ENCODE results near the gene VWA5B1. TPM values are rescaled to one million over a fixed set of nuclear protein-coding genes. Genes with fewer than 3 reads are reported as not detected.
"Not testable (repeated sequence)": the region's sequence is repeated elsewhere in the genome, so short reads cannot be mapped to it uniquely, and the experiment has no call there.

Gene VWA5B1
- polyA plus RNA-seq, 3 donors = 1.3 to 5.4 (median 1.5) TPM

DNA sequence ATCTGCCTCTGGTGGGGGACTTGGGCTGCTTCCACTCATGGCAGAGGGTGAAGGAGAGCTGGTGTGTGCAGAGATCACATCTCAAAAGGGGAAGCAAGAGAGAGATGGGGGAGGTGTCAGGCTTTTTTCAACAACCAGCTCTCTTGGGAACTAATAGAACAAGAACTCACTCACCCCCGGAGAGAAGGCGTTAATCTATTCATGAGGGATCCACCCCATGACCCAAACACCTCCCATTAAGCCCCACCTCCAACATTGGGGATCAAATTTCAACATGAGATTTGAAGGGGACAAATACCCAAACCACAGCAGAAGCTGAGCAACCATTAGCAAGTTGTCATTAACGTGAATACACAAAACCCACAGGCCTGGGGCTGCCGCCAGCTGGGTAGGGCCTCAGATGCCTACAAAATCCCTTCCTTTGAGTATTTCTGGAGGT, 12.0 kb upstream of the VWA5B1 start:
- DNase-seq (ENCODE audit: extremely low read depth in 1 of 11, low read depth in 9 of 11, low spot score in 4 of 11) = no peak

DNA sequence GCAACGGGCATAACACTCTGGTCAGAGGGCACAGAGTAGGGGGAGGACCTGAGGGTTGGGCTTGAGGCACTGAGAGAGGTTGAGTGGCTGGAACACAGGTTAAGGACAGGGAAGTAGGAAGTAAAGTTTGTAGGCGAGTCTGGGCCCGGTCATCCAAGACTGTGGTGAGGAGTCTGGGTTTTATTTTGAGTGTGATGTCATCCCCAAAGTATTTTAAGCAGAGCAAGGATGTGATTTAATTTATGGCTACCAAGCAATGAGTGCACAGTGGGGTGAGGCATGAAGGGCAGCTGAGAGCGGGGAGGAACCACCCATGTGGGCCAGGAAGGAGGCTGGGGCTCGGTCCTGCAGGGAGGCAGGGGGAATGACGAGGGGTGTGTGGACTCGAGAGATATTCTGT, 11.2 kb upstream of the VWA5B1 start:
- peak in 4 of 11 donors; percentile 9 to 54 (median 32) for DNase-seq (ENCODE audit: extremely low read depth in 1 of 11, low read depth in 9 of 11, low spot score in 4 of 11)

DNA sequence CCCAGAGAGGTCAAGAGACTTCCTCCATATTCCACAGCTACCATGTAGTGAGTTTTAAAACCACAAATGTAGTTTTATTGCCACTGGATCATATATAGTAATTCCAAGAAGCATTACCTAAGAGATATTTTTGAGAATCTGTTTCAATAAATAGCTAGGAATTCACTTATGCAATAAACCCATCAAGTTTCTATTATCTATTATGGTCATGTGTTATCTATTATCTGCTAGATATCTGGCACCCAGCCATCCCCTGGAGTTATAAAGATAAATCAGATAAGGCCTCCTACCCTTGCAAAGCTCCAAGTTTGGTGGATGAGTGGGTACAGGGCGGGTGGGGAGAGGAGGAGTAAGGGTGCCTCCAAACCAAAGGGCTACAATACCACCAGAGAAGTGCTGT, 10.3 kb upstream of the VWA5B1 start:
- no peak for DNase-seq (ENCODE audit: extremely low read depth in 1 of 11, low read depth in 9 of 11, low spot score in 4 of 11)

GRCh38 chr1:20280906-20281305, 9.8 kb upstream of the VWA5B1 start:
- DNase-seq (ENCODE audit: extremely low read depth in 1 of 11, low read depth in 9 of 11, low spot score in 4 of 11) = no peak

GRCh38 chr1:20281801-20282200, 8.9 kb upstream of the VWA5B1 start:
- DNase-seq (ENCODE audit: extremely low read depth in 1 of 11, low read depth in 9 of 11, low spot score in 4 of 11) = no peak

GRCh38 chr1:20282533-20282932, 8.1 kb upstream of the VWA5B1 start:
- no peak for DNase-seq (ENCODE audit: extremely low read depth in 1 of 11, low read depth in 9 of 11, low spot score in 4 of 11)

DNA sequence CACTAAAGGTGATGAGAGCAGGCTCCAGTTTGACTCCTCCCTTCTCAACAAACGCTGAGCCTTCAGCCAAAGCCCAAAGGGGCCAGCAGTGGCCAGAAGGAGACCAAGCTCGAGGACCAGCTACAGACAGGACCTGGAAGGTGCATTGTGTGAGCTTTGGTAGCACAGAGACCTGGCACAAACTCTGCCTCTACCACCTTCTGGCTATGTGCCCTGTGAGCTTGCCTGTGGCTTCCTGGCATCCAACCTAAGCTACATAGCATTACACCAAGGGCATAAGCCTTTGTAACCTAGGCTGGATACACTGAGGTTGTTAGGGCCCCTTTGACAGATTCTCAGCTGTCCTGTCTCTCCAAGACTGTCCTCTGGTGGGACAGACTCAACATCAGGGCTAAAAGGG, 6.6 kb upstream of the VWA5B1 start:
- no peak for DNase-seq (ENCODE audit: extremely low read depth in 1 of 11, low read depth in 9 of 11, low spot score in 4 of 11)

GRCh38 chr1:20284625-20285024, 6.0 kb upstream of the VWA5B1 start:
- DNase-seq (ENCODE audit: extremely low read depth in 1 of 11, low read depth in 9 of 11, low spot score in 4 of 11) = no peak

GRCh38 chr1:20285510-20285909, 5.2 kb upstream of the VWA5B1 start:
- DNase-seq (ENCODE audit: extremely low read depth in 1 of 11, low read depth in 9 of 11, low spot score in 4 of 11) = no peak

GRCh38 chr1:20287696-20288095, 3.0 kb upstream of the VWA5B1 start:
- not testable (repeated sequence) for DNase-seq (ENCODE audit: extremely low read depth in 1 of 11, low read depth in 9 of 11, low spot score in 4 of 11)

DNA sequence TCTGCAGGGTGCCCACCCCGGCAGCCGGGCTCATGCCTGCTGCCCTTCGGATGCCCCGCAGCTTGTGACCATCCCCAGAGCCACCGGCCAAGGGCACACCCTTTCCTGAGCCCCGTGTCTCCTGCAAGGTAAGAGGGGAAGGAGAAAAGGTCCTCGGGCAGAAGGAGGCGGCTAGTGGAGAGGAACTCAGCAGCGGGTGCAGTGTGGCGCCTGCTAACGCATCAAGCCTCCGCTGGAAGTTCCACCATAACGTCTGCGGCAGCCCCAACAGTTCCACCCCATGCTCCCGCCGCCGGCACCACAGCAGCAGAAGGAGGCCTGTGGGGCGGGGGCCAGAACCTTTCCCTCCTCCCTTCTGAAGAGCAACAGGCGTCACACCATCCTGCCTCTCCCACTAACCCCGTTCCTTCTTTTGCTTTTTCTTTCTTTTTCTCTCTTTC, 990 bp downstream of the VWA5B1 start:
- peak in 1 of 11 donors; percentile 2 for DNase-seq (ENCODE audit: extremely low read depth in 1 of 11, low read depth in 9 of 11, low spot score in 4 of 11)

GRCh38 chr1:20298626-20299025, 8.0 kb downstream of the VWA5B1 start:
- no peak for DNase-seq (ENCODE audit: extremely low read depth in 1 of 11, low read depth in 9 of 11, low spot score in 4 of 11)

GRCh38 chr1:20301463-20302107, 10.9 kb downstream of the VWA5B1 start:
- no peak for DNase-seq (ENCODE audit: extremely low read depth in 1 of 11, low read depth in 9 of 11, low spot score in 4 of 11)

DNA sequence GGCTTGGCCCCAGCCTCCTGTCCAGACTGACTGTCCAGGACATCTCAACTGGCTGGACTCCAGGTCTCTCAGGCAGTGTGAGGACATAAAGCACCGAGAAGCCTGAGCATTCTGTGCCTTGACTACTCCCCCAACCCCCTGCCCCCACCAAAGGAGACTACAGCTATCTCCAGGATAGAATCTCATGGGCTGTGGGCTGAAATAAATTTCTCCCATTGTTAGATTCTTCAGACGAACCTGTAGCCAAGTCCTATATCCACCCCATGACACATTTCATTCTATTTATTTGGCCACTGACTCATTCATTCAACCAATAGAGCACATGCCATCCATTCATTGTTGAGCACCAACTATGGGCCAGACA, 11.4 kb downstream of the VWA5B1 start:
- no peak for DNase-seq (ENCODE audit: extremely low read depth in 1 of 11, low read depth in 9 of 11, low spot score in 4 of 11)

DNA sequence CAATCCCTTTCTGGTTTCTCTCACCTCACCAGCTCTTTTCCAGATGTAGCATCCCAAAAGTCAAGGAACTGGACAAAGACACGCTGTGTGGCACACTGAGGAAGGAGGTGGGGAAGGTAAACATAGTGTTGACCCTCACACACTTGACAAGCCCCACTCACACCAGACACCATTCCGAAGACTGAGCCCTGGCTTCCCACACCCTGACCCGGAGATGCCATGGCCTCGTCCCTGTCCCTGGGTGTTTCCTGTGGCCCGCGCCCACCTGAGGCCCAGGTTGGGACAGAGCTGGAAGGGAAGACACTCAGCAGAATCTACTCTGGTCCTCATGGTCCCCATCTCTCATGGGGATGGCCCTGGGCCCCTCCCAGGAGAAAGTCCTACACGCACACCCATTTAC, 16.4 kb downstream of the VWA5B1 start:
- no peak for DNase-seq (ENCODE audit: extremely low read depth in 1 of 11, low read depth in 9 of 11, low spot score in 4 of 11)

- no peak for DNase-seq (ENCODE audit: extremely low read depth in 1 of 11, low read depth in 9 of 11, low spot score in 4 of 11)
Measured at GRCh38 chr1:20308569-20308968, 17.9 kb downstream of the VWA5B1 start.

DNA sequence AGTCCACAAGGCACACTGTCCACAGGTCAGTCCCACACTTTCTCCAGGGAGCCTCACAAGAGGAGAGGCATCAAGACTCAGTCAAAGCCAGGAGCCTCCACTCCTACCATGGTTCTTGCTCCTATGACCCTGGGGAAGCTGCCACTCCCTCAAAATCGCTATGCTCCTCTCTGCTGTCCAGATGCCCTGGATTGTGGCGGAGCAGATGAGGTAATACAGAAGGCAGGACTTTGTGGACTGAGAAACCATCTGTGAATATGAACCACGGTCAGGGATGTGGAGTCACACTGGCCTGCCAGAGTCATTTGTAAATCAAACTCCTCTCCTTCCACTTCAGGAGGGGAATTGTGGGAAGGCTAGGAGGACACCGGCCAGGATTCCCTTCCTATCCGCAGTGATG, 20.6 kb downstream of the VWA5B1 start:
- DNase-seq (ENCODE audit: extremely low read depth in 1 of 11, low read depth in 9 of 11, low spot score in 4 of 11) = no peak

- no peak for DNase-seq (ENCODE audit: extremely low read depth in 1 of 11, low read depth in 9 of 11, low spot score in 4 of 11)
Measured at GRCh38 chr1:20312310-20312709, 21.6 kb downstream of the VWA5B1 start.

GRCh38 chr1:20312818-20313217, 22.1 kb downstream of the VWA5B1 start:
- DNase-seq (ENCODE audit: extremely low read depth in 1 of 11, low read depth in 9 of 11, low spot score in 4 of 11) = no peak

DNA sequence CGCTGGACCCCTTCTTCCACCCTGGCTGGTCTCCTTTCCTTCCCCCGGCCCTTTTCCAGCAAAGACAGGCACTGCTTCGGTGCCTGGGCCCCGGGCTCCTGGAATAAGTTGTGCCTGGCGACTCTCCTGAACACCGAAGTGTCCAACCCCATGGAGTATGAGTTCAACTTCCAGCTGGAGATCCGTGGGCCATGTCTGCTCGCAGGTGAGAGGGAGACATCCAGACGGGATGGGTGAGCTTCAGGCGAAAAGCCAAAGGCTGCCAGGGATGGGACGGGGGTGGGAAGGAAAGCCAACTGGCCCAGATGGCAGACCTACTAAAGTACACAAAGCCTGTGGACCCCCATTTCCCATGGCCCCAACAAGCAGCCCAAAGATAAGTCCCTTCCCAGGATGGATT, 26.8 kb downstream of the VWA5B1 start:
- DNase-seq (ENCODE audit: extremely low read depth in 1 of 11, low read depth in 9 of 11, low spot score in 4 of 11) = no peak

DNA sequence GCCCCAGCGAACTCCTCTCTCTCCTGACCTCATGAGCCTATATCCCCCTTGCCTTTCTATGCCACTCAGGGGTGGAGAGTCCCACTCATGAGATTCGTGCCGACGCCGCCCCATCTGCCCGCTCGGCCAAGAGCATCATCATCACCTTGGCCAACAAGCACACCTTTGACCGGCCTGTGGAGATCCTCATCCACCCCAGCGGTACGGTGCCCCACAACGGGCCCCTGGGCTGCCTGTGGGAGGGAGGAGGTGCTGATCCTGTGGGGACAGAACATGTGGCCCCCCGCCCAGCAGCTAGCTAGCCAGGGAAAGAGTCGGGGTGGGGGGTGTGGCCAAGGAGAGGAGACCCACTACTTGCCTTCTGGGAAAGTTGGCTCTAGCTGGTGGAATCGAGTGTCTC, 27.8 kb downstream of the VWA5B1 start:
- no peak for DNase-seq (ENCODE audit: extremely low read depth in 1 of 11, low read depth in 9 of 11, low spot score in 4 of 11)

- no peak for DNase-seq (ENCODE audit: extremely low read depth in 1 of 11, low read depth in 9 of 11, low spot score in 4 of 11)
Measured at GRCh38 chr1:20318971-20319370, 28.3 kb downstream of the VWA5B1 start.
